Endodermal cell (in vitro differentiated cells): ENCODE results near the gene ARPP19. TPM values are rescaled to one million over a fixed set of nuclear protein-coding genes. Genes with fewer than 3 reads are reported as not detected.

ENCODE experiments used
- DNase-seq: peaks from one replicate; pipeline ENCODE4 v3.0.0-alpha.2; 2017
- H3K27ac ChIP-seq: 2 replicates; pipeline ENCODE4 v1.5.1; 2013; ENCODE audit warnings: mild to moderate bottlenecking, low read depth, low read length, moderate library complexity
- H3K27me3 ChIP-seq: 2 replicates; pipeline ENCODE4 v1.6.1; 2013; ENCODE audit warnings: mild to moderate bottlenecking, low read length, moderate library complexity; ENCODE audit not compliant: insufficient read depth, control insufficient read depth, poor library complexity, severe bottlenecking
- H3K36me3 ChIP-seq: 2 replicates; pipeline ENCODE4 v1.7.0; 2013; ENCODE audit warnings: mild to moderate bottlenecking, low read length, moderate library complexity; ENCODE audit not compliant: control insufficient read depth, insufficient read depth
- H3K4me1 ChIP-seq: one replicate; pipeline ENCODE4 v1.7.0; 2013; ENCODE audit warnings: low read length; ENCODE audit not compliant: control insufficient read depth, insufficient read depth
- H3K4me3 ChIP-seq: 2 replicates; pipeline ENCODE4 v1.5.1; 2013; ENCODE audit warnings: mild to moderate bottlenecking, low read length, moderate library complexity
- H3K9ac ChIP-seq: 2 replicates; pipeline ENCODE4 v1.6.1; 2013; ENCODE audit warnings: mild to moderate bottlenecking, low read length, moderate library complexity; ENCODE audit not compliant: poor library complexity, severe bottlenecking; ENCODE audit errors: extremely low read depth
- H3K9me3 ChIP-seq: 2 replicates; pipeline ENCODE4 v1.6.1; 2013; ENCODE audit warnings: mild to moderate bottlenecking, low read length, moderate library complexity; ENCODE audit not compliant: control insufficient read depth
- H3K27ac Mint-ChIP-seq: 2 replicates; pipeline ENCODE4 v1.8.0; 2020; ENCODE audit warnings: mixed read lengths
- H3K27me3 Mint-ChIP-seq: 2 replicates; pipeline ENCODE4 v1.8.0; 2021; ENCODE audit warnings: mild to moderate bottlenecking, mixed read lengths; ENCODE audit not compliant: insufficient read depth
- H3K36me3 Mint-ChIP-seq: 2 replicates; pipeline ENCODE4 v1.8.0; 2020; ENCODE audit warnings: low read depth, mixed read lengths
- H3K4me1 Mint-ChIP-seq: 2 replicates; pipeline ENCODE4 v1.8.0; 2020; ENCODE audit warnings: mixed read lengths
- H3K4me3 Mint-ChIP-seq: 2 replicates; pipeline ENCODE4 v1.8.0; 2020; ENCODE audit warnings: mild to moderate bottlenecking, moderate library complexity, mixed read lengths
- H3K9me3 Mint-ChIP-seq: 2 replicates; pipeline ENCODE4 v1.8.0; 2020; ENCODE audit warnings: mild to moderate bottlenecking, mixed read lengths
- WGBS, 2 experiments: methylation state at CpG; one replicate each; pipeline versions ENCODE4 v1.1.5 to v1.1.7; 2013; ENCODE audit warnings: missing lambda C conversion rate in 2 of 2, mixed read lengths in 1 of 2; ENCODE audit not compliant: insufficient coverage in 1 of 2, insufficient read length in 1 of 2; 5-methylcytosine and 5-hydroxymethylcytosine counted together
- total RNA-seq, 2 donors: library from RNA; stranded (reverse); fragmentation: NEBNext Ultra II Directional in 1 of 2; extraction: Animal tissue kit (Norgen Biotek cat#: 25700) in 1 of 2; gene quantifications; 2 replicates in 1 of 2; 3 replicates in 1 of 2; pipeline ENCODE4 v1.2.1, GENCODE V29; 2021
- TF ChIP-seq, protein P1 (sequence below): fragments of 200-600 bp; sonication (generic); conservative IDR thresholded peaks from 2 replicates; pipeline ENCODE4 v1.5.0; 2021; ENCODE audit warnings: antibody characterized with exemption, mild to moderate bottlenecking

The ARPP19 gene
- total RNA-seq, 2 donors from 2014 or later, result 188 to 219 TPM

DNA sequence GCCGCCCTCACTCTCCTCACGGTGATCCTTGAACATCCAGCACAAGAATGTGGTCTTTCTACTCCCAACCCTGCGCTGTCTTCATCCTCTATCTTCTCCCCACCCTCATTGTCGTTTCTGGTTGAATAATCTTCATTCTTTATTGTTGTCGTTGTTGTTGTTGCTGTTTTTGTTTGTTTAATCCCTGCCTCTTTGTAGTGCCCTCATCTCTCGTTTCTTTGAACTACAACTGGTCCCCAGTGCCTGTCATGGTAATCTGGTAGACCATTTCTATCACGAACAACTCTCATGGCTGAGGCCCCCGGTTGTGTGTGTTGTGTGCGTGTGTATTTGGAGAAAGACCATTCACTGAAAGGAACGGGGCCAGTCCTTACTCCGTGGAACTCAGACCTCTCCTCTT, 38.9 kb downstream of the ARPP19 start:
- TF ChIP-seq, protein P1, sequence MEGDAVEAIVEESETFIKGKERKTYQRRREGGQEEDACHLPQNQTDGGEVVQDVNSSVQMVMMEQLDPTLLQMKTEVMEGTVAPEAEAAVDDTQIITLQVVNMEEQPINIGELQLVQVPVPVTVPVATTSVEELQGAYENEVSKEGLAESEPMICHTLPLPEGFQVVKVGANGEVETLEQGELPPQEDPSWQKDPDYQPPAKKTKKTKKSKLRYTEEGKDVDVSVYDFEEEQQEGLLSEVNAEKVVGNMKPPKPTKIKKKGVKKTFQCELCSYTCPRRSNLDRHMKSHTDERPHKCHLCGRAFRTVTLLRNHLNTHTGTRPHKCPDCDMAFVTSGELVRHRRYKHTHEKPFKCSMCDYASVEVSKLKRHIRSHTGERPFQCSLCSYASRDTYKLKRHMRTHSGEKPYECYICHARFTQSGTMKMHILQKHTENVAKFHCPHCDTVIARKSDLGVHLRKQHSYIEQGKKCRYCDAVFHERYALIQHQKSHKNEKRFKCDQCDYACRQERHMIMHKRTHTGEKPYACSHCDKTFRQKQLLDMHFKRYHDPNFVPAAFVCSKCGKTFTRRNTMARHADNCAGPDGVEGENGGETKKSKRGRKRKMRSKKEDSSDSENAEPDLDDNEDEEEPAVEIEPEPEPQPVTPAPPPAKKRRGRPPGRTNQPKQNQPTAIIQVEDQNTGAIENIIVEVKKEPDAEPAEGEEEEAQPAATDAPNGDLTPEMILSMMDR, result no peak
- Histone ChIP-seq H3K4me1 (no peaks in the 10 kb centered on the region), H3K27ac (no peak overlapping the region), H3K9ac (no peak overlapping the region), H3K36me3 (no peaks in the 10 kb centered on the region), H3K9me3 (no peaks in the 10 kb centered on the region), H3K27me3 (peaks cover 63% of the 10 kb centered on the region), H3K4me3 (peak overlapping the region; percentile 81)
- peak overlapping the region; percentile 80 for H3K4me3 Mint-ChIP-seq
- no peaks in the 10 kb centered on the region for H3K9me3 Mint-ChIP-seq
- no peak overlapping the region for H3K27ac Mint-ChIP-seq
- WGBS, 2 experiments, result 45 to 53% methylated on average over 5 to 9 of the region's 11 CpGs
- peaks cover 10% of the 10 kb centered on the region for H3K4me1 Mint-ChIP-seq
- no peaks in the 10 kb centered on the region for H3K36me3 Mint-ChIP-seq
- H3K27me3 Mint-ChIP-seq, result peaks cover 59% of the 10 kb centered on the region
- no peak for DNase-seq

DNA sequence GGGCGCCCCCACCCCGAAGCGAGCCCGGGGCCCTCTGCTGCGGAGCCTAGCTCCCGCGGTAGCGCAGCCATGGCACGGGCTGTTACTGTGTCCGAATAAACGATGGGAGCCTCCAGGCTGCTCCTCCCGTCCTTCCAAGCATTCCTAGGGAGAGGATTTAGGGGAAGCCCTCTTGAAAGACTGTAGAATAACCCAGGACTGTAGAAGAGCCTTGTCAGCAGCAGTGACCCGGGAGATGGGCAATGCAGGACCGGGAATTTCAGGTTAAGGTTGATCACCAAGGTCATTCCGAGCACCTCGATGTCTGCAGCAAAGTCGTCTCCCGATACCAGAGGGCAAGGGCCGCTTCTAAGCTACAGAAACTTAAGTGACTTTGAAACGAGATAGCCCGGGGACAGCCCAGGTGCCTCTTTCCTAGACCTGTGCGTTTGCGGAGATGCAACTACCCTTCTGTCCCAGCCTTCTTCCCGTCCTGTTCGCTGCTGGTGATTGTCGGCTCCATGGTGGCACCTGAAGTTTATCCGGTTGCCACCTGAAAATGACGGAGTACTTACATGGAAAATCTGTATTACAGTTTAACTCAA, 39.4 kb downstream of the ARPP19 start:
- Mint-ChIP-seq H3K27ac (no peak overlapping the region), H3K27me3 (peaks cover 59% of the 10 kb centered on the region), H3K9me3 (no peaks in the 10 kb centered on the region), H3K4me3 (peak overlapping the region; percentile 80), H3K36me3 (no peaks in the 10 kb centered on the region), H3K4me1 (peaks cover 10% of the 10 kb centered on the region)
- TF ChIP-seq, protein P1, result no peak
- Histone ChIP-seq H3K27ac (no peak overlapping the region), H3K27me3 (peaks cover 60% of the 10 kb centered on the region), H3K36me3 (no peaks in the 10 kb centered on the region), H3K9me3 (no peaks in the 10 kb centered on the region), H3K4me3 (peak overlapping the region; percentile 81), H3K4me1 (no peaks in the 10 kb centered on the region), H3K9ac (no peak overlapping the region)
- 3 to 4% methylated on average over 12 to 28 of the region's 28 CpGs for WGBS, 2 experiments
- DNase-seq, result no peak

DNA sequence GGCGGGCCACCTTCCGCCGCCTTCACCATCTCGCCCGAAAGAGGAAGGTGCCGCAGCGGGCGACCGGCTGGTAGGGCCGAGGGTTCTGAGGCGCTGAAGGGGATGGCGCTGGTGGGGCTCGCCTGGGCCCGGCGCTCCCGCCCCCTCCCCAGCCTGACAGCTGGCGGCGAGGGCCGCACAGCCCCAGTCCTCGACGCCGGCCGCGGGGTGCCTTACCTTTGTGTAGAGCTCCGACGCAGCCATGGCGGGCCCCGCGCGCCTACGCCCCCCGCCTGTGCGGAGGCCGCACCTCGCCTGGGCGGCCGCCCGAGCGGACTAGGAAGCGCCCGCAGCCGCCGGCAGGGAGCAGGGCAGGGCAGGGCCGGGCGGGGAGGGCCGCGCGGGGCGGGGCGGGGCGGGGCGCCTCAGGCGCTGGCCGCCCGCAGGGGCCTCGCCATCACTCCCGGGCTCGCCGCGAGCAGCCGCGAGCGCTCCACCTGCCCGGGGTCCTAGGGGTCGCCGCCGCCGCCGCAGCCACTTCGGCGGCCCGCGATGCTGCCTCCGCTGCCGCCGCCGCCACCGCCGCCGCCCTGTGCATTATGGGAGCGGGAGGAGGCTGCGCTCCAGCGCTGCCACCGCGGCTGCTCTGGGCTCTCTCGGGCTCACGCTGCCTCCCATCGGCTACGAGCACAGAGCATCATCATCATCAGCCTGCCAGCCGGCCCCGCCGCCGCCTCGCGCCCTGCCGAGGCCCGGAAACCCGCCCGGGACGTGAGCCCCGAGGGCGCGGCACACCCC, 40.1 kb downstream of the ARPP19 start, which contains the start of gene MYO5A:
Gene MYO5A (minus strand): TSS at position 317 of the 777 bp plus-strand sequence. CDS start 74 bp downstream, at position 243.
- peak within 1 kb of the TSS; percentile 30 for H3K9ac ChIP-seq
- H3K4me1 ChIP-seq, result no peaks in the 10 kb centered on the region
- 0% methylated on average over 14 to 103 of the region's 103 CpGs for WGBS, 2 experiments
- H3K4me1 Mint-ChIP-seq, result peaks cover 10% of the 10 kb centered on the region
- DNase-seq, result peak; percentile 90
- H3K9me3 ChIP-seq, result no peaks in the 10 kb centered on the region
- no peaks in the 10 kb centered on the region for H3K36me3 Mint-ChIP-seq
- H3K27ac Mint-ChIP-seq, result peak within 1 kb of the TSS; percentile 78
- peaks cover 60% of the 10 kb centered on the region for H3K27me3 ChIP-seq
- H3K27ac ChIP-seq, result no peak within 1 kb of the TSS
- peaks cover 59% of the 10 kb centered on the region for H3K27me3 Mint-ChIP-seq
- H3K36me3 ChIP-seq, result no peaks in the 10 kb centered on the region
- TF ChIP-seq, protein P1, result peak; percentile 11
- H3K4me3 Mint-ChIP-seq, result peak within 1 kb of the TSS; percentile 80
- H3K9me3 Mint-ChIP-seq, result no peaks in the 10 kb centered on the region
- peak within 1 kb of the TSS; percentile 82 for H3K4me3 ChIP-seq
